Left ventricle myocardium inferior (tissue), 1 donor: Measurements from ENCODE around the gene LGALS4. TPM values are rescaled to one million over a fixed set of nuclear protein-coding genes. Genes with fewer than 3 reads are reported as not detected.
"Not testable (repeated sequence)": the region's sequence is repeated elsewhere in the genome, so short reads cannot be mapped to it uniquely, and the experiment has no call there.

Experiments
- DNase-seq: peaks from one replicate; pipeline ENCODE4 v3.0.0-alpha.2; 2020
- H3K27ac ChIP-seq: fragments of 200-600 bp; replicated peaks from 2 replicates; pipeline ENCODE4 v1.8.0; 2021
- H3K27me3 ChIP-seq: fragments of 200-600 bp; 2 replicates; pipeline ENCODE4 v1.8.0; 2021; ENCODE audit warnings: low read depth
- H3K36me3 ChIP-seq: fragments of 200-600 bp; 2 replicates; pipeline ENCODE4 v1.8.0; 2021
- H3K4me1 ChIP-seq: fragments of 200-600 bp; 2 replicates; pipeline ENCODE4 v1.8.0; 2021
- H3K4me3 ChIP-seq: fragments of 200-600 bp; 2 replicates; pipeline ENCODE4 v1.8.0; 2021; ENCODE audit warnings: mild to moderate bottlenecking, moderate library complexity
- H3K9me3 ChIP-seq: fragments of 200-600 bp; replicated peaks from 2 replicates; pipeline ENCODE4 v1.8.0; 2021
- CTCF ChIP-seq: fragments of 200-600 bp; IDR thresholded peaks from 2 replicates; pipeline ENCODE4 v1.8.0; 2021; ENCODE audit warnings: antibody characterized with exemption, mild to moderate bottlenecking, borderline replicate concordance
- intact Hi-C: fragments of 100-400 bp; cut with micrococcal nuclease; formaldehyde crosslinking; loops from one replicate; pipeline ENCODE4 v1.11.0; 2022
- total RNA-seq: library from RNA; stranded (reverse); fragmentation: NEBNext Ultra II Directional; extraction: Animal tissue kit (Norgen Biotek cat#: 25700); gene quantifications from one replicate; pipeline ENCODE4 v1.2.1, GENCODE V29; 2021
- donor health status: DM: no; HTN: yes; CAD: no; lungs with severe emphysema.

Gene LGALS4
- total RNA-seq, 1 donor from 2014 or later: 0.82 TPM

- peak; percentile 60 for DNase-seq
- Histone ChIP-seq H3K27ac (peak overlapping the region; percentile 58), H3K9me3 (no peaks in the 10 kb centered on the region), H3K4me1 (peaks cover 21% of the 10 kb centered on the region), H3K4me3 (peak overlapping the region; percentile 61), H3K36me3 (no peaks in the 10 kb centered on the region), H3K27me3 (no peaks in the 10 kb centered on the region)
- intact Hi-C loops: no loop called here
- TF ChIP-seq CTCF: peak; percentile 63
These were observed 20.3 kb downstream of the LGALS4 start for GRCh38 chr19:38792250-38793111.

- H3K36me3 ChIP-seq, intact Hi-C loops, DNase-seq, H3K27ac ChIP-seq, H3K27me3 ChIP-seq, H3K9me3 ChIP-seq: not testable (repeated sequence)
- peak overlapping the region; percentile 53 for H3K4me3 ChIP-seq
- peaks cover 21% of the 10 kb centered on the region for H3K4me1 ChIP-seq
These were observed 21.2 kb downstream of the LGALS4 start for GRCh38 chr19:38791451-38792064.

- peak overlapping the region; percentile 53 for H3K4me3 ChIP-seq
- H3K4me1 ChIP-seq: peaks cover 21% of the 10 kb centered on the region
- H3K9me3 ChIP-seq, H3K27me3 ChIP-seq, H3K36me3 ChIP-seq, DNase-seq, H3K27ac ChIP-seq, intact Hi-C loops: not testable (repeated sequence)
These were observed 22.0 kb downstream of the LGALS4 start for GRCh38 chr19:38790507-38791403.

- Histone ChIP-seq H3K9me3 (no peaks in the 10 kb centered on the region), H3K36me3 (no peaks in the 10 kb centered on the region), H3K27ac (no peak within 1 kb of the TSS), H3K27me3 (no peaks in the 10 kb centered on the region), H3K4me3 (no peak within 1 kb of the TSS), H3K4me1 (peaks cover 14% of the 10 kb centered on the region)
- TF ChIP-seq CTCF: no peak
- no peak for DNase-seq
- intact Hi-C loops: no loop called here
These were observed 24.1 kb downstream of the LGALS4 start, which contains the start of gene LGALS7B for GRCh38 chr19:38788478-38789243. LGALS7B (plus strand) TSS chr19:38789200; CDS start chr19:38789227, 27 bp downstream.

- Histone ChIP-seq H3K27me3 (no peaks in the 10 kb centered on the region), H3K4me1 (no peaks in the 10 kb centered on the region), H3K9me3 (no peaks in the 10 kb centered on the region), H3K27ac (no peak overlapping the region), H3K36me3 (no peaks in the 10 kb centered on the region), H3K4me3 (no peak overlapping the region)
- intact Hi-C loops: no loop called here
- no peak for TF ChIP-seq CTCF
- no peak for DNase-seq
These were observed 26.0 kb downstream of the LGALS4 start for GRCh38 chr19:38786572-38787265.

- H3K27me3 ChIP-seq, intact Hi-C loops, H3K4me3 ChIP-seq, H3K36me3 ChIP-seq, DNase-seq, H3K4me1 ChIP-seq, H3K27ac ChIP-seq, H3K9me3 ChIP-seq: not testable (repeated sequence)
These were observed 26.7 kb downstream of the LGALS4 start for GRCh38 chr19:38786061-38786460.
